ENCODE data around the gene FLNA. TPM values are rescaled to one million over a fixed set of nuclear protein-coding genes. Genes with fewer than 3 reads are reported as not detected.

Gene FLNA
- total and polyA plus RNA-seq, 2 of the 13 experiments (the other 11 are each of a cell fraction or from before 2014, with no cell fraction given), result 83.4 to 174 TPM

DNA sequence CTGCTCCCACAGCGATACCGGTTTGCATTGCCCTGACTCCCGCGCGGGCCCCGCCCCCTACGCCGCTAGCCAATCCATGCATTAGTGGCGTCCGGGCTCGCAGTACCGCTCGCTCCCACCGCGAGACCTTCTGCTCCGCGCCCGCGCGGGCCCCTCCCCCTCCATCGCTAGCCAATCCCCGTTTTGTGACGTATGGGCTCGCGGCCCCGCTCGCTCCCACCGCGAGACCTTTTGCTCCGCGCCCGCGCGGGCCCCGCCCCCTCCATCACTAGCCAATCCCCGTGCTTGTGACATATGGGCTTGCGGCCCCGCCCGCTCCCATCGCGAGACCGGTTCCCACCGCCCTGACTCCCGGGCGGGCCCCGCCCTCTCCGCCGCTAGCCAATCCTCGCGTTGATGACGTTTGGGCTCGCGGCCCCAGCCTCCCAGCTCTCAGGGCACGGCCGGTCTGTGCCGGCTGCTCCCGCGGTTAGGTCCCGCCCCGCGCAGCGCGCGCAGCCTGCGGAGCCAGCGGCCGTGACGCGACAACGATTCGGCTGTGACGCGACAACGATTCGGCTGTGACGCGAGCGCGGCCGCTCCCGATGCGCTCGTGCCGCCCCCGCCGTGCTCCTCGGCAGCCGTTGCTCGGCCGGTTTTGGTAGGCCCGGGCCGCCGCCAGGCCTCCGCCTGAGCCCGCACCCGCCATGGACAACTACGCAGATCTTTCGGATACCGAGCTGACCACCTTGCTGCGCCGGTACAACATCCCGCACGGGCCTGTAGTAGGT is 4.5 kb upstream of the FLNA start, which contains the start of gene EMD (continued):
- TF ChIP-seq, protein P1, sequence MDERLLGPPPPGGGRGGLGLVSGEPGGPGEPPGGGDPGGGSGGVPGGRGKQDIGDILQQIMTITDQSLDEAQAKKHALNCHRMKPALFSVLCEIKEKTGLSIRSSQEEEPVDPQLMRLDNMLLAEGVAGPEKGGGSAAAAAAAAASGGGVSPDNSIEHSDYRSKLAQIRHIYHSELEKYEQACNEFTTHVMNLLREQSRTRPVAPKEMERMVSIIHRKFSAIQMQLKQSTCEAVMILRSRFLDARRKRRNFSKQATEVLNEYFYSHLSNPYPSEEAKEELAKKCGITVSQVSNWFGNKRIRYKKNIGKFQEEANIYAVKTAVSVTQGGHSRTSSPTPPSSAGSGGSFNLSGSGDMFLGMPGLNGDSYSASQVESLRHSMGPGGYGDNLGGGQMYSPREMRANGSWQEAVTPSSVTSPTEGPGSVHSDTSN (CRISPR knock-in tag; IDR thresholded peaks at IDR 0.05), result no peak
- TF ChIP-seq, protein P2, sequence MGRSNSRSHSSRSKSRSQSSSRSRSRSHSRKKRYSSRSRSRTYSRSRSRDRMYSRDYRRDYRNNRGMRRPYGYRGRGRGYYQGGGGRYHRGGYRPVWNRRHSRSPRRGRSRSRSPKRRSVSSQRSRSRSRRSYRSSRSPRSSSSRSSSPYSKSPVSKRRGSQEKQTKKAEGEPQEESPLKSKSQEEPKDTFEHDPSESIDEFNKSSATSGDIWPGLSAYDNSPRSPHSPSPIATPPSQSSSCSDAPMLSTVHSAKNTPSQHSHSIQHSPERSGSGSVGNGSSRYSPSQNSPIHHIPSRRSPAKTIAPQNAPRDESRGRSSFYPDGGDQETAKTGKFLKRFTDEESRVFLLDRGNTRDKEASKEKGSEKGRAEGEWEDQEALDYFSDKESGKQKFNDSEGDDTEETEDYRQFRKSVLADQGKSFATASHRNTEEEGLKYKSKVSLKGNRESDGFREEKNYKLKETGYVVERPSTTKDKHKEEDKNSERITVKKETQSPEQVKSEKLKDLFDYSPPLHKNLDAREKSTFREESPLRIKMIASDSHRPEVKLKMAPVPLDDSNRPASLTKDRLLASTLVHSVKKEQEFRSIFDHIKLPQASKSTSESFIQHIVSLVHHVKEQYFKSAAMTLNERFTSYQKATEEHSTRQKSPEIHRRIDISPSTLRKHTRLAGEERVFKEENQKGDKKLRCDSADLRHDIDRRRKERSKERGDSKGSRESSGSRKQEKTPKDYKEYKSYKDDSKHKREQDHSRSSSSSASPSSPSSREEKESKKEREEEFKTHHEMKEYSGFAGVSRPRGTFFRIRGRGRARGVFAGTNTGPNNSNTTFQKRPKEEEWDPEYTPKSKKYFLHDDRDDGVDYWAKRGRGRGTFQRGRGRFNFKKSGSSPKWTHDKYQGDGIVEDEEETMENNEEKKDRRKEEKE (IDR thresholded peaks at IDR 0.05), result no peak
- TF ChIP-seq ZBTB8A (CRISPR knock-in tag; IDR thresholded peaks at IDR 0.05; ENCODE audit: borderline replicate concordance, low read depth) (no peak), EZH2 (conservative IDR thresholded peaks at IDR 0.05; ENCODE audit: low read depth, low read length) (no peak), GATAD2A (CRISPR knock-in tag; IDR thresholded peaks at IDR 0.05) (no peak), HOXA9 (CRISPR knock-in tag; IDR thresholded peaks at IDR 0.05; ENCODE audit: borderline replicate concordance) (no peak), RXRA (CRISPR knock-in tag; IDR thresholded peaks at IDR 0.05) (no peak), ZC3H13 (CRISPR knock-in tag; IDR thresholded peaks at IDR 0.05) (no peak), RBFOX2 (IDR thresholded peaks at IDR 0.05; ENCODE audit: low read depth, low read length) (peak; percentile 52), MXI1 (IDR thresholded peaks at IDR 0.05; ENCODE audit: borderline replicate concordance, low read depth, low read length) (peak; percentile 3; the same call in 1 of the 3 replicates), ZNF136 (CRISPR knock-in tag; IDR thresholded peaks at IDR 0.05; ENCODE audit: low read depth) (no peak), REPIN1 (CRISPR knock-in tag; IDR thresholded peaks at IDR 0.05; ENCODE audit: borderline replicate concordance, low read depth) (no peak), PITX1 (CRISPR knock-in tag; IDR thresholded peaks at IDR 0.05) (no peak), ZNF713 (CRISPR knock-in tag; IDR thresholded peaks at IDR 0.05) (no peak), ZNF776 (CRISPR knock-in tag; IDR thresholded peaks at IDR 0.05) (no peak)
- TF ChIP-seq, protein P3, sequence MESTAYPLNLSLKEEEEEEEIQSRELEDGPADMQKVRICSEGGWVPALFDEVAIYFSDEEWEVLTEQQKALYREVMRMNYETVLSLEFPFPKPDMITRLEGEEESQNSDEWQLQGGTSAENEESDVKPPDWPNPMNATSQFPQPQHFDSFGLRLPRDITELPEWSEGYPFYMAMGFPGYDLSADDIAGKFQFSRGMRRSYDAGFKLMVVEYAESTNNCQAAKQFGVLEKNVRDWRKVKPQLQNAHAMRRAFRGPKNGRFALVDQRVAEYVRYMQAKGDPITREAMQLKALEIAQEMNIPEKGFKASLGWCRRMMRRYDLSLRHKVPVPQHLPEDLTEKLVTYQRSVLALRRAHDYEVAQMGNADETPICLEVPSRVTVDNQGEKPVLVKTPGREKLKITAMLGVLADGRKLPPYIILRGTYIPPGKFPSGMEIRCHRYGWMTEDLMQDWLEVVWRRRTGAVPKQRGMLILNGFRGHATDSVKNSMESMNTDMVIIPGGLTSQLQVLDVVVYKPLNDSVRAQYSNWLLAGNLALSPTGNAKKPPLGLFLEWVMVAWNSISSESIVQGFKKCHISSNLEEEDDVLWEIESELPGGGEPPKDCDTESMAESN (CRISPR knock-in tag; conservative IDR thresholded peaks at IDR 0.05), result no peak; the same call in 1 of the 2 replicates
- TF ChIP-seq, protein P4, sequence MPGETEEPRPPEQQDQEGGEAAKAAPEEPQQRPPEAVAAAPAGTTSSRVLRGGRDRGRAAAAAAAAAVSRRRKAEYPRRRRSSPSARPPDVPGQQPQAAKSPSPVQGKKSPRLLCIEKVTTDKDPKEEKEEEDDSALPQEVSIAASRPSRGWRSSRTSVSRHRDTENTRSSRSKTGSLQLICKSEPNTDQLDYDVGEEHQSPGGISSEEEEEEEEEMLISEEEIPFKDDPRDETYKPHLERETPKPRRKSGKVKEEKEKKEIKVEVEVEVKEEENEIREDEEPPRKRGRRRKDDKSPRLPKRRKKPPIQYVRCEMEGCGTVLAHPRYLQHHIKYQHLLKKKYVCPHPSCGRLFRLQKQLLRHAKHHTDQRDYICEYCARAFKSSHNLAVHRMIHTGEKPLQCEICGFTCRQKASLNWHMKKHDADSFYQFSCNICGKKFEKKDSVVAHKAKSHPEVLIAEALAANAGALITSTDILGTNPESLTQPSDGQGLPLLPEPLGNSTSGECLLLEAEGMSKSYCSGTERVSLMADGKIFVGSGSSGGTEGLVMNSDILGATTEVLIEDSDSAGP (CRISPR knock-in tag; IDR thresholded peaks at IDR 0.05; ENCODE audit: borderline replicate concordance), result peak; percentile 46; the same call in 1 of the 2 replicates
- TF ChIP-seq, protein P5, sequence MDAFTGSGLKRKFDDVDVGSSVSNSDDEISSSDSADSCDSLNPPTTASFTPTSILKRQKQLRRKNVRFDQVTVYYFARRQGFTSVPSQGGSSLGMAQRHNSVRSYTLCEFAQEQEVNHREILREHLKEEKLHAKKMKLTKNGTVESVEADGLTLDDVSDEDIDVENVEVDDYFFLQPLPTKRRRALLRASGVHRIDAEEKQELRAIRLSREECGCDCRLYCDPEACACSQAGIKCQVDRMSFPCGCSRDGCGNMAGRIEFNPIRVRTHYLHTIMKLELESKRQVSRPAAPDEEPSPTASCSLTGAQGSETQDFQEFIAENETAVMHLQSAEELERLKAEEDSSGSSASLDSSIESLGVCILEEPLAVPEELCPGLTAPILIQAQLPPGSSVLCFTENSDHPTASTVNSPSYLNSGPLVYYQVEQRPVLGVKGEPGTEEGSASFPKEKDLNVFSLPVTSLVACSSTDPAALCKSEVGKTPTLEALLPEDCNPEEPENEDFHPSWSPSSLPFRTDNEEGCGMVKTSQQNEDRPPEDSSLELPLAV (CRISPR knock-in tag; conservative IDR thresholded peaks at IDR 0.05; ENCODE audit: low read depth), result peak; percentile 59; the same call in 1 of the 2 replicates
- TF ChIP-seq, protein P6, sequence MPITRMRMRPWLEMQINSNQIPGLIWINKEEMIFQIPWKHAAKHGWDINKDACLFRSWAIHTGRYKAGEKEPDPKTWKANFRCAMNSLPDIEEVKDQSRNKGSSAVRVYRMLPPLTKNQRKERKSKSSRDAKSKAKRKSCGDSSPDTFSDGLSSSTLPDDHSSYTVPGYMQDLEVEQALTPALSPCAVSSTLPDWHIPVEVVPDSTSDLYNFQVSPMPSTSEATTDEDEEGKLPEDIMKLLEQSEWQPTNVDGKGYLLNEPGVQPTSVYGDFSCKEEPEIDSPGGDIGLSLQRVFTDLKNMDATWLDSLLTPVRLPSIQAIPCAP (CRISPR knock-in tag; IDR thresholded peaks at IDR 0.05; ENCODE audit: low read depth), result no peak

Measured in HepG2 (cell line).